A673 (cell line): ENCODE data around the gene TTC22. TPM values are rescaled to one million over a fixed set of nuclear protein-coding genes. Genes with fewer than 3 reads are reported as not detected.

Experiments used
- BruUV-seq: library from RNA; stranded (reverse); fragments of 400-500 nt; replicated peaks from 2 replicates; lab custom pipeline; 2021; lab: Mats Ljungman, UMichigan
- CTCF ChIA-PET: fragments of 300-600 bp; sonication (Branson Sonifier 250); formaldehyde crosslinking; loops from one replicate; lab custom pipeline; 2022; ENCODE audit warnings: antibody characterized with exemption; lab: Charles Lee
- POLR2A ChIA-PET: fragments of 300-600 bp; sonication (Branson Sonifier 250); formaldehyde crosslinking; loops from one replicate; lab custom pipeline; 2022; ENCODE audit warnings: antibody characterized with exemption; ENCODE audit not compliant: low non-redundant PET; lab: Charles Lee
- DNase-seq: peaks from one replicate; pipeline ENCODE4 v3.0.0-alpha.2; 2015; ENCODE audit warnings: low spot score
- H3K27ac ChIP-seq: fragments of 200-600 bp; sonication (generic); 2 replicates; pipeline ENCODE4 v1.5.1; 2016; ENCODE audit warnings: mixed run types, low read depth, mild to moderate bottlenecking, mixed read lengths, antibody characterized with exemption, low read length; ENCODE audit not compliant: poor library complexity, severe bottlenecking
- H3K27me3 ChIP-seq: fragments of 200-600 bp; sonication (generic); replicated peaks from 2 replicates; pipeline ENCODE4 v1.6.1; 2017; ENCODE audit warnings: mixed run types, low read depth, mild to moderate bottlenecking, mixed read lengths, antibody characterized with exemption, low read length; ENCODE audit not compliant: insufficient read depth, poor library complexity
- H3K36me3 ChIP-seq: fragments of 200-600 bp; sonication (generic); 2 replicates; pipeline ENCODE4 v1.6.1; 2016; ENCODE audit warnings: mixed run types, mild to moderate bottlenecking, mixed read lengths, antibody characterized with exemption, low read length; ENCODE audit not compliant: insufficient read depth, poor library complexity, severe bottlenecking
- H3K4me1 ChIP-seq: fragments of 200-600 bp; sonication (generic); 2 replicates; pipeline ENCODE4 v1.6.1; 2017; ENCODE audit warnings: mixed run types, mild to moderate bottlenecking, mixed read lengths, antibody characterized with exemption, low read length; ENCODE audit not compliant: insufficient read depth, poor library complexity, severe bottlenecking
- H3K4me3 ChIP-seq: fragments of 200-600 bp; sonication (generic); 2 replicates; pipeline ENCODE4 v1.5.1; 2016; ENCODE audit warnings: low read depth, mixed run types, mild to moderate bottlenecking, mixed read lengths, low read length; ENCODE audit not compliant: poor library complexity, severe bottlenecking
- H3K9me3 ChIP-seq: fragments of 200-600 bp; sonication (generic); 2 replicates; pipeline ENCODE4 v1.6.1; 2016; ENCODE audit warnings: mixed run types, low read depth, mild to moderate bottlenecking, mixed read lengths, antibody characterized with exemption, low read length; ENCODE audit not compliant: poor library complexity, severe bottlenecking
- CTCF ChIP-seq: fragments of 300-800, 200-600 bp; sonication (generic); conservative IDR thresholded peaks from 2 replicates; pipeline ENCODE4 v1.5.1; 2017; ENCODE audit warnings: low read depth, mild to moderate bottlenecking, antibody characterized with exemption, low read length, moderate library complexity, mixed read lengths
- EZH2 ChIP-seq: fragments of 200-600 bp; sonication (generic); IDR thresholded peaks from 2 replicates; pipeline ENCODE4 v1.6.1; 2017; ENCODE audit warnings: borderline replicate concordance, low read depth, mild to moderate bottlenecking, mixed read lengths, antibody characterized with exemption, low read length; ENCODE audit not compliant: poor library complexity, severe bottlenecking
- intact Hi-C: fragments of 100-400 bp; cut with micrococcal nuclease; formaldehyde crosslinking; loops from one replicate; pipeline ENCODE4 v1.10.0; 2022; ENCODE audit not compliant: unreplicated experiment
- total RNA-seq: library from RNA; stranded (reverse); gene quantifications from 2 replicates; pipeline ENCODE4 v1.2.3, GENCODE V29; 2021

TTC22 gene
- total RNA-seq, 1 experiment from 2014 or later = not detected

GRCh38 chr1:54798206-54798605 lies 2.9 kb downstream of the TTC22 start:
- no peaks in the 10 kb centered on the region for H3K9me3 ChIP-seq
- BruUV-seq = no TSS peak
- ChIA-PET CTCF (no interaction called here), POLR2A (no interaction called here)
- no peaks in the 10 kb centered on the region for H3K4me1 ChIP-seq
- no peaks in the 10 kb centered on the region for H3K36me3 ChIP-seq
- H3K27ac ChIP-seq = no peak overlapping the region
- no peak overlapping the region for H3K4me3 ChIP-seq
- no peak for DNase-seq
- TF ChIP-seq EZH2 (no peak), CTCF (no peak)
- peaks cover 16% of the 10 kb centered on the region for H3K27me3 ChIP-seq
- intact Hi-C loops = loop anchor here (5.0 to 10.0 kb wide), 2 partner anchors 303 to 1521 kb away; no protein-coding TSS in a partner anchor

GRCh38 chr1:54796902-54797301 lies 4.2 kb downstream of the TTC22 start:
- DNase-seq = no peak
- intact Hi-C loops = loop anchor here (5.0 to 10.0 kb wide), 2 partner anchors 302 to 1520 kb away; no protein-coding TSS in a partner anchor
- H3K27ac ChIP-seq = no peak overlapping the region
- H3K4me3 ChIP-seq = no peak overlapping the region
- peaks cover 4% of the 10 kb centered on the region for H3K9me3 ChIP-seq
- no TSS peak for BruUV-seq
- TF ChIP-seq EZH2 = no peak
- no peak for TF ChIP-seq CTCF
- CTCF ChIA-PET = no interaction called here
- no peaks in the 10 kb centered on the region for H3K4me1 ChIP-seq
- H3K27me3 ChIP-seq = peaks cover 14% of the 10 kb centered on the region
- H3K36me3 ChIP-seq = no peaks in the 10 kb centered on the region
- POLR2A ChIA-PET = no interaction called here

GRCh38 chr1:54795841-54796468 lies 5.2 kb downstream of the TTC22 start:
- BruUV-seq = no TSS peak
- ChIA-PET POLR2A (no interaction called here), CTCF (interaction anchor here (0.6 kb wide), 1 partner anchor 402 kb away, joined by 4 read pairs; no protein-coding TSS in a partner anchor)
- intact Hi-C loops = loop anchor here (5.0 to 10.0 kb wide), 2 partner anchors 301 to 1519 kb away; no protein-coding TSS in a partner anchor
- DNase-seq = no peak
- H3K9me3 ChIP-seq = peaks cover 6% of the 10 kb centered on the region
- no peak overlapping the region for H3K4me3 ChIP-seq
- no peak overlapping the region for H3K27ac ChIP-seq
- H3K27me3 ChIP-seq = peaks cover 5% of the 10 kb centered on the region
- TF ChIP-seq EZH2 = no peak
- no peak for TF ChIP-seq CTCF
- no peaks in the 10 kb centered on the region for H3K36me3 ChIP-seq
- no peaks in the 10 kb centered on the region for H3K4me1 ChIP-seq
